SK-N-MC (cell line): Measurements from ENCODE around the gene ARFIP1.
"Not testable (repeated sequence)": the region's sequence is repeated elsewhere in the genome, so short reads cannot be mapped to it uniquely, and the experiment has no call there.

Experiments
- DNase-seq: peaks from one replicate; pipeline ENCODE4 v3.0.0-alpha.2; 2011; ENCODE audit warnings: low read depth, low spot score
- H3K27ac ChIP-seq: fragments of 200-600 bp; sonication (generic); 2 replicates; pipeline ENCODE4 v1.5.1; 2016; ENCODE audit warnings: mixed run types
- H3K36me3 ChIP-seq: fragments of 200-600 bp; sonication (generic); 2 replicates; pipeline ENCODE4 v1.6.1; 2017; ENCODE audit warnings: antibody characterized with exemption, low read length, mixed read lengths; ENCODE audit not compliant: insufficient read depth
- H3K4me3 ChIP-seq: fragments of 200-600 bp; sonication (generic); 2 replicates; pipeline ENCODE4 v1.5.1; 2016
- H3K9ac ChIP-seq: fragments of 200-600 bp; sonication (generic); 2 replicates; pipeline ENCODE4 v1.8.0; 2017; ENCODE audit warnings: mixed run types, mixed read lengths; ENCODE audit not compliant: insufficient read length
- H3K9me3 ChIP-seq: fragments of 200-600 bp; sonication (generic); 2 replicates; pipeline ENCODE4 v1.6.1; 2017; ENCODE audit warnings: low read depth, mild to moderate bottlenecking, antibody characterized with exemption, low read length, moderate library complexity, mixed read lengths
- EZH2 ChIP-seq: fragments of 200-600 bp; sonication (generic); IDR thresholded peaks from one replicate; pipeline ENCODE4 v1.6.1; 2017; ENCODE audit warnings: antibody characterized with exemption
- FOXP2 ChIP-seq: optimal IDR thresholded peaks from 2 replicates; pipeline ENCODE3; 2011; ENCODE audit warnings: mild to moderate bottlenecking, moderate library complexity; ENCODE audit not compliant: insufficient read depth; ENCODE audit errors: extremely low read length, control extremely low read depth
- POLR2AphosphoS5 ChIP-seq: IDR thresholded peaks from 2 replicates; pipeline ENCODE4 v1.6.1; 2012; ENCODE audit warnings: mild to moderate bottlenecking, low read depth, low read length, borderline replicate concordance

The ARFIP1 gene

GRCh38 chr4:152843481-152844090 lies 63.8 kb downstream of the ARFIP1 start:
- no peak overlapping the region for H3K27ac ChIP-seq
- H3K36me3 ChIP-seq: no peaks in the 10 kb centered on the region
- H3K4me3 ChIP-seq: no peak overlapping the region
- TF ChIP-seq POLR2AphosphoS5 (no peak), FOXP2 (no peak), EZH2 (no peak)
- no peak overlapping the region for H3K9ac ChIP-seq
- H3K9me3 ChIP-seq: no peaks in the 10 kb centered on the region
- no peak for DNase-seq

DNA sequence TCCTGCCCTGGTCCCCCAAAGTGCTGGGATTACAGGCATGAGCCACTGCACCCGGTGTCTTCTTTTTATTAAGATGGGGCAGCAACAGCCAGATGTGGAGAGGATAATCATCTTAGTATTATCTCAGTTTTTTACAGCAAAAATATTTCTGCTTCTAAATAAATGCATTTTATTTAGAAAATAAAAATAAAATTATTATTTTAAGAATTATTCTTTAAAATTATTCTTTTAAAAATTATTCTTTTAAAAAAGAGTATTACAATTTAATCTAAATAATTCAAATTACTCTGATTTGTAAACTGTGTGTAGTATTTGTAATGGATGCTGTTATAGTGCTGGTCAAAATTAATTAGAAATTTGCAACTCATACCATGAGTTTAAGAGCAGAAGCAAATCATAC lies 67.6 kb downstream of the ARFIP1 start:
- Histone ChIP-seq H3K4me3 (no peak overlapping the region), H3K9ac (no peak overlapping the region), H3K27ac (no peak overlapping the region), H3K36me3 (no peaks in the 10 kb centered on the region), H3K9me3 (no peaks in the 10 kb centered on the region)
- TF ChIP-seq POLR2AphosphoS5: no peak
- TF ChIP-seq EZH2: no peak
- no peak for TF ChIP-seq FOXP2
- no peak for DNase-seq

DNA sequence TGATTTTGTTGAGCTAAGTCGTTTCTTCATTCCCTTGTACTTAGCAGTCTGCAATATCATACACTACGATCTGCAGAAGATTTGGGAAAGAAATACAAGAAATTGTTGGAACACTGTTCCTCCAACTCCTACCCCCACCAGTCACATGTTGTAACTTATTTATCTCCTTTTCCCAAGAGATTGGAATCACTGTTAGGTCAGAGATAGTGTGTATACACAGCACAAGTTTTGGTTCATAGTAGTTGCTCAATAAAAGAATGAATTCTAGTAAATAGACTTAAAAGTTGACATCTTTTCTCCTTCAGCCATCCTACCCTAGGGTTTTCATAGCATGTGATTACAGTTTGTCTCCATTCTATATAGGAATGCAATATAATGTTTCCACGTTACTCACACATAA lies 68.8 kb downstream of the ARFIP1 start:
- no peaks in the 10 kb centered on the region for H3K9me3 ChIP-seq
- H3K9ac ChIP-seq: no peak overlapping the region
- TF ChIP-seq EZH2: no peak
- TF ChIP-seq FOXP2: no peak
- TF ChIP-seq POLR2AphosphoS5: no peak
- no peak overlapping the region for H3K27ac ChIP-seq
- H3K4me3 ChIP-seq: no peak overlapping the region
- no peaks in the 10 kb centered on the region for H3K36me3 ChIP-seq
- no peak for DNase-seq

DNA sequence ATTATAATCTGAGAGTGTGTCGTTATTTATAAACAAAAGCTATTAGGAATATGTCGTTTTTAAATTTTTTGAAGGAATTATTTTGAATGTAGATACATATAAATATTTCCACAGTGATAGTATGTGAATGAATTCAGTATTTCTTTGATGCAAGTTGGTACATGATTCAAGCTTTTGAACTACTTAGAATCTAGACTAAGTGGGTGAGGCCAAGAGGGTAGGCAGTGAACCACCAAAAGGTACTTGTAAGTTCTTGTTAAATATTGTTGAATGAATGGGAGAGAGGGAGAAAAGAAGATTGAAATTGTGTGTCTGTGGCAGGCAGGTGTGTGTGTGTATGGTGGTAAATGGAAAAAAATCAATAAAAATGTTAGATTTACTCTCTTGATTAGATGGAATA lies 69.6 kb downstream of the ARFIP1 start:
- no peak for DNase-seq
- no peak overlapping the region for H3K27ac ChIP-seq

GRCh38 chr4:152850377-152850776 lies 70.6 kb downstream of the ARFIP1 start:
- no peaks in the 10 kb centered on the region for H3K9me3 ChIP-seq
- no peak for DNase-seq
- H3K9ac ChIP-seq: no peak overlapping the region
- no peak overlapping the region for H3K4me3 ChIP-seq
- no peaks in the 10 kb centered on the region for H3K36me3 ChIP-seq
- H3K27ac ChIP-seq: no peak overlapping the region
- TF ChIP-seq POLR2AphosphoS5 (no peak), FOXP2 (no peak), EZH2 (no peak)

More for the DNA sequence above, 69.6 kb downstream of the ARFIP1 start:
- Histone ChIP-seq H3K36me3 (no peaks in the 10 kb centered on the region), H3K9ac (no peak overlapping the region), H3K4me3 (no peak overlapping the region), H3K9me3 (no peaks in the 10 kb centered on the region)
- TF ChIP-seq POLR2AphosphoS5 (no peak), EZH2 (no peak), FOXP2 (no peak)

GRCh38 chr4:152851226-152851625 lies 71.5 kb downstream of the ARFIP1 start:
- no peak for TF ChIP-seq POLR2AphosphoS5
- TF ChIP-seq EZH2: no peak
- no peak for TF ChIP-seq FOXP2
- DNase-seq: no peak
- Histone ChIP-seq H3K9me3 (no peaks in the 10 kb centered on the region), H3K4me3 (no peak overlapping the region), H3K27ac (no peak overlapping the region), H3K9ac (no peak overlapping the region), H3K36me3 (no peaks in the 10 kb centered on the region)

GRCh38 chr4:152853293-152853692 lies 73.5 kb downstream of the ARFIP1 start:
- H3K9ac ChIP-seq: no peak overlapping the region
- H3K4me3 ChIP-seq: no peak overlapping the region
- no peaks in the 10 kb centered on the region for H3K9me3 ChIP-seq
- TF ChIP-seq FOXP2 (no peak), EZH2 (no peak)
- no peak overlapping the region for H3K27ac ChIP-seq
- H3K36me3 ChIP-seq: no peaks in the 10 kb centered on the region
- no peak for DNase-seq

DNA sequence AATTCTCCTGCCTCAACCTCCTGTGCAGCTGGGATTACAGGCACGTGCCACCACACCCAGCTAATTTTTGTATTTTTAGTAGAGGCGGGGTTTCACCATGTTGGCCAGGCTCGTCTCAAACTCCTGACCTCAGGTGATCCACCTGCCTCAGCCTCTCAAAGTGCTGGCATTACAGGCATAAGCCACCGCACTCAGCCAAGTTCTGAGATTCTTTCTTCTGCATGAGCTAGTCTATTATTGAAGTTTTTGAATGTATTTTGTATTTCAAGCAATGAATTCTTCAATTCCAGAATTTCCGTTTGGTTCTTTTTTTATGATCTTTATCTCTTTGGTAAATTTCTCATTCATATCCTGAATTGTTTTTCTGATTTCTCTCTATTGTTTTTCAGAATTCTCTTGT lies 74.3 kb downstream of the ARFIP1 start:
- H3K27ac ChIP-seq, H3K9ac ChIP-seq, H3K9me3 ChIP-seq, H3K4me3 ChIP-seq, DNase-seq, H3K36me3 ChIP-seq: not testable (repeated sequence)

DNA sequence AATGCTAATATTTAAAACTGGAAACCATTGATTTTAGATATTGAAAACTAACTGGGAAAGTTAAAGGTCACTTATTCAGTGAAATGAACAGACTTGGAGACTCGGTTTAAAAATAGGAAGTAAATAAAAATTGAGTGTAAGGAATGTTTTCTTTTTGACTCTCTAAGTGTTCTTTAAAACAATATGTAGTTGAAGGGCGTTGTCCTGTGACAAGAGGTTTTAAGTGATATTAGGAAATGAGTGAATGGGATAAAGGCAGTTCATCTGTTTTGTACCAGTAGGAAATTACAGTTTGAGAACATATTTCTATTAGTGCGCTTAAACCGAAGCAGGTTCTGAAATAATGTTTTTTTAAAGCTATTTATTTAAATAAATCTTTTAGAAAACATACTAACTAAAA lies 77.2 kb downstream of the ARFIP1 start:
- Histone ChIP-seq H3K27ac (no peak overlapping the region), H3K9me3 (no peaks in the 10 kb centered on the region), H3K4me3 (no peak overlapping the region), H3K9ac (no peak overlapping the region), H3K36me3 (no peaks in the 10 kb centered on the region)
- TF ChIP-seq EZH2 (no peak), POLR2AphosphoS5 (no peak), FOXP2 (no peak)
- no peak for DNase-seq
